B cell (primary cell): ENCODE measurements around the gene MMP23B. TPM values are rescaled to one million over a fixed set of nuclear protein-coding genes. Genes with fewer than 3 reads are reported as not detected.

Experiments
- ATAC-seq: fragments of 200-7000 bp; cut with Tn5 transposase; one replicate; pipeline ENCODE4 v1.10.0; 2021; ENCODE audit warnings: low read depth, mild to moderate bottlenecking, moderate number of reproducible peaks, moderate library complexity
- CTCF ChIA-PET: fragments of 350-600 bp; sonication (Branson Sonifier 250); formaldehyde crosslinking; loops from one replicate; lab custom pipeline; 2021; ENCODE audit warnings: antibody characterized with exemption, inconsistent platforms; lab: Charles Lee
- POLR2A ChIA-PET: fragments of 350-600 bp; sonication (Branson Sonifier 250); formaldehyde crosslinking; loops from one replicate; lab custom pipeline; 2021; ENCODE audit warnings: antibody characterized with exemption; lab: Charles Lee
- DNase-seq: peaks from one replicate; pipeline ENCODE4 v3.0.0; 2013
- H2AFZ ChIP-seq: 2 replicates; pipeline ENCODE4 v1.6.1; 2012; ENCODE audit warnings: mild to moderate bottlenecking, low read depth, low read length; ENCODE audit not compliant: insufficient read depth, poor library complexity, severe bottlenecking
- H3K27ac ChIP-seq, 2 donors: 1 replicate in 1 of 2; 2 replicates in 1 of 2; pipeline ENCODE4 v1.5.1; 2012 to 2013; ENCODE audit warnings: low read length in 2 of 2, mild to moderate bottlenecking in 2 of 2, moderate library complexity in 1 of 2
- H3K27me3 ChIP-seq, 4 experiments: fragments of 200-600 bp in 1 of 4; sonication (generic) in 1 of 4; replicated peaks in 1 of 4; 1 replicate in 2 of 4; 2 replicates in 2 of 4; pipeline versions ENCODE4 v1.6.1 to v1.7.0; 2013 to 2016; ENCODE audit warnings: low read length in 3 of 4, mild to moderate bottlenecking in 2 of 4, mixed read lengths in 1 of 4, moderate library complexity in 1 of 4; ENCODE audit not compliant: insufficient read depth in 4 of 4, control insufficient read depth in 3 of 4; ENCODE audit errors: control extremely low read depth in 1 of 4
- H3K36me3 ChIP-seq, 2 experiments: replicated peaks in 1 of 2; 1 replicate in 1 of 2; 2 replicates in 1 of 2; pipeline versions ENCODE4 v1.6.1 to v1.7.1; 2013; ENCODE audit warnings: low read length in 1 of 2; ENCODE audit not compliant: insufficient read depth in 2 of 2, control insufficient read depth in 1 of 2; ENCODE audit errors: control extremely low read depth in 1 of 2, extremely low read depth in 1 of 2
- H3K4me1 ChIP-seq, 2 donors: fragments of 200-600 bp in 1 of 2; sonication (generic) in 1 of 2; 1 replicate in 1 of 2; 2 replicates in 1 of 2; pipeline versions ENCODE4 v1.5.1 to v1.6.1; 2013 to 2017; ENCODE audit warnings: low read length in 2 of 2; ENCODE audit not compliant: control insufficient read depth in 2 of 2, insufficient read depth in 2 of 2
- H3K4me2 ChIP-seq: replicated peaks from 2 replicates; pipeline ENCODE3; 2012; ENCODE audit warnings: mild to moderate bottlenecking, low read depth, low read length; ENCODE audit not compliant: poor library complexity, severe bottlenecking
- H3K4me3 ChIP-seq, 5 experiments: fragments of 200-600 bp in 1 of 5; sonication (generic) in 1 of 5; 1 replicate in 3 of 5; 2 replicates in 2 of 5; pipeline versions ENCODE4 v1.5.1 to v1.7.0; 2011 to 2016; ENCODE audit warnings: low read length in 4 of 5, mild to moderate bottlenecking in 4 of 5, low read depth in 2 of 5, control low read depth in 1 of 5, moderate library complexity in 1 of 5; ENCODE audit not compliant: insufficient read depth in 1 of 5; ENCODE audit errors: control extremely low read depth in 1 of 5, extremely low read depth in 1 of 5
- H3K79me2 ChIP-seq: fragments of 200-600 bp; sonication (generic); one replicate; pipeline ENCODE4 v1.6.0; 2016; ENCODE audit warnings: low read length; ENCODE audit not compliant: control insufficient read depth, insufficient read depth
- H3K9ac ChIP-seq: fragments of 200-600 bp; sonication (generic); 2 replicates; pipeline ENCODE4 v1.6.1; 2017; ENCODE audit warnings: mild to moderate bottlenecking, low read length, moderate library complexity
- H3K9me3 ChIP-seq, 3 donors: one replicate each; pipeline versions ENCODE4 v1.6.1 to v1.7.1; 2013; ENCODE audit warnings: low read length in 2 of 3; ENCODE audit not compliant: control insufficient read depth in 2 of 3, insufficient read depth in 1 of 3; ENCODE audit errors: control extremely low read depth in 1 of 3
- H4K20me1 ChIP-seq: 2 replicates; pipeline ENCODE4 v1.6.0; 2012; ENCODE audit warnings: mild to moderate bottlenecking, low read length; ENCODE audit not compliant: insufficient read depth, control insufficient read depth, poor library complexity, severe bottlenecking
- H3K27ac Mint-ChIP-seq: one replicate; pipeline ENCODE4 v1.8.0; 2021; ENCODE audit warnings: mixed read lengths
- H3K27me3 Mint-ChIP-seq: one replicate; pipeline ENCODE4 v1.8.0; 2021; ENCODE audit warnings: mixed read lengths
- H3K4me1 Mint-ChIP-seq: one replicate; pipeline ENCODE4 v1.8.0; 2021; ENCODE audit warnings: mixed read lengths
- H3K4me3 Mint-ChIP-seq: one replicate; pipeline ENCODE4 v1.8.0; 2021; ENCODE audit warnings: mixed read lengths
- H3K9me3 Mint-ChIP-seq: one replicate; pipeline ENCODE4 v1.8.0; 2022; ENCODE audit warnings: mixed read lengths; ENCODE audit not compliant: insufficient read depth
- CTCF ChIP-seq: fragments of 200-600 bp; IDR thresholded peaks from one replicate; pipeline ENCODE4 v1.8.0; 2022; ENCODE audit warnings: antibody characterized with exemption, mild to moderate bottlenecking
- EZH2 ChIP-seq: IDR thresholded peaks from 2 replicates; pipeline ENCODE4 v1.6.1; 2012; ENCODE audit warnings: borderline replicate concordance, low read depth, mild to moderate bottlenecking, moderate library complexity, low read length; ENCODE audit not compliant: insufficient read depth, poor library complexity, severe bottlenecking
- WGBS: methylation state at CpG from one replicate; pipeline ENCODE4 v1.1.5; 2013; ENCODE audit warnings: missing lambda C conversion rate; ENCODE audit not compliant: insufficient coverage; 5-methylcytosine and 5-hydroxymethylcytosine counted together
- intact Hi-C: fragments of 100-400 bp; cut with micrococcal nuclease; formaldehyde crosslinking; loops from one replicate; pipeline ENCODE4 v1.10.0; 2022
- polyA plus RNA-seq: library from polyadenylated mRNA; depleted of rRNA; stranded (reverse); fragments of >200 nt; gene quantifications from 2 replicates; pipeline ENCODE4 v1.2.3, GENCODE V29; 2012
- total RNA-seq, 2 donors: library from RNA; stranded (reverse); fragments of 120-200 nt in 1 of 2; gene quantifications; 1 replicate in 1 of 2; 2 replicates in 1 of 2; pipeline versions ENCODE4 v1.2.3 to v1.2.4, GENCODE V29; 2013 to 2022

Gene MMP23B
- total and polyA plus RNA-seq, 2 donors (not counting 1 experiment from before 2014, with no cell fraction given): 1.0 to 1.7 TPM

GRCh38 chr1:1665815-1666251, 33.9 kb downstream of the MMP23B start:
- CTCF ChIA-PET: no interaction called here
- TF ChIP-seq EZH2 (no peak), CTCF (peak; percentile 36)
- intact Hi-C loops: no loop called here
- no peaks in the 10 kb centered on the region for H3K9me3 Mint-ChIP-seq
- peaks cover 2% of the 10 kb centered on the region for H3K4me1 Mint-ChIP-seq
- Histone ChIP-seq H3K4me1 (peaks cover 0 to 8% of the 10 kb centered on the region in 2 donors), H3K27me3 (no peaks in the 10 kb centered on the region), H3K79me2 (peaks cover 26% of the 10 kb centered on the region), H3K36me3 (peaks cover 0 to 41% of the 10 kb centered on the region in 2 experiments), H3K27ac (no peak overlapping the region), H3K4me2 (no peak overlapping the region), H3K9ac (no peak overlapping the region), H2AFZ (no peak overlapping the region), H3K4me3 (no peak overlapping the region), H4K20me1 (peaks cover 7% of the 10 kb centered on the region), H3K9me3 (no peaks in the 10 kb centered on the region)
- POLR2A ChIA-PET: interaction anchor here (0.6 kb wide), 1 partner anchor 35 kb away, joined by 5 read pairs; no protein-coding TSS in a partner anchor
- ATAC-seq: no peak
- no peak overlapping the region for H3K27ac Mint-ChIP-seq
- no peak overlapping the region for H3K4me3 Mint-ChIP-seq
- H3K27me3 Mint-ChIP-seq: no peaks in the 10 kb centered on the region
- 97% methylated on average over 23 of the region's 25 CpGs for WGBS
- DNase-seq: no peak

- 96% methylated on average over 7 of the region's 15 CpGs for WGBS
- POLR2A ChIA-PET: no interaction called here
- Mint-ChIP-seq H3K27ac (no peak overlapping the region), H3K4me1 (peaks cover 2% of the 10 kb centered on the region), H3K9me3 (no peaks in the 10 kb centered on the region), H3K27me3 (no peaks in the 10 kb centered on the region), H3K4me3 (no peak overlapping the region)
- Histone ChIP-seq H3K4me2 (no peak overlapping the region), H3K36me3 (peaks cover 1 to 47% of the 10 kb centered on the region in 2 experiments), H3K27ac (no peak overlapping the region), H3K27me3 (no peaks in the 10 kb centered on the region), H3K9ac (no peak overlapping the region), H3K4me3 (no peak overlapping the region), H2AFZ (no peak overlapping the region), H3K79me2 (peaks cover 32% of the 10 kb centered on the region), H4K20me1 (peaks cover 7% of the 10 kb centered on the region), H3K4me1 (peaks cover 0 to 8% of the 10 kb centered on the region in 2 donors), H3K9me3 (no peaks in the 10 kb centered on the region)
- intact Hi-C loops: no loop called here
- ATAC-seq (no peak), DNase-seq (no peak)
- TF ChIP-seq CTCF (no peak), EZH2 (no peak)
- CTCF ChIA-PET: no interaction called here
These were observed 34.6 kb downstream of the MMP23B start for GRCh38 chr1:1666526-1666925.
